GM21528 (cell line): Measurements from ENCODE around the gene BTBD7.

Source experiments
- ATAC-seq: cut with Tn5 transposase; IDR thresholded peaks from one replicate; pipeline ENCODE4 v1.9.1; 2021; ENCODE audit warnings: mild to moderate bottlenecking, moderate library complexity; ENCODE audit not compliant: unreplicated experiment, low FRiP score

BTBD7 gene

GRCh38 chr14:93305725-93306418 lies 27.0 kb downstream of the BTBD7 start:
- ATAC-seq: no peak

GRCh38 chr14:93304771-93305170 lies 28.1 kb downstream of the BTBD7 start:
- ATAC-seq: no peak

- no peak for ATAC-seq
Observed at GRCh38 chr14:93303659-93304058, 29.2 kb downstream of the BTBD7 start.

GRCh38 chr14:93302688-93303581 lies 29.9 kb downstream of the BTBD7 start:
- ATAC-seq: no peak

- no peak for ATAC-seq
Observed at GRCh38 chr14:93301821-93302447, 30.9 kb downstream of the BTBD7 start.

- no peak for ATAC-seq
Observed at GRCh38 chr14:93299866-93300265, 33.0 kb downstream of the BTBD7 start.

- ATAC-seq: no peak
Observed at GRCh38 chr14:93299416-93299815, 33.4 kb downstream of the BTBD7 start.

- ATAC-seq: no peak
Observed at GRCh38 chr14:93295541-93296220, 37.2 kb downstream of the BTBD7 start.

- ATAC-seq: no peak
Observed at GRCh38 chr14:93286212-93286890, 46.5 kb downstream of the BTBD7 start.

- ATAC-seq: no peak
Observed at GRCh38 chr14:93285044-93285443, 47.8 kb downstream of the BTBD7 start.

- ATAC-seq: no peak
Observed at GRCh38 chr14:93281937-93282336, 50.9 kb downstream of the BTBD7 start.

- no peak for ATAC-seq
Observed at GRCh38 chr14:93280743-93281142, 52.1 kb downstream of the BTBD7 start.

GRCh38 chr14:93276031-93276716 lies 56.7 kb downstream of the BTBD7 start:
- no peak for ATAC-seq

- ATAC-seq: no peak
Observed at GRCh38 chr14:93274055-93274806, 58.6 kb downstream of the BTBD7 start.

- no peak for ATAC-seq
Observed at GRCh38 chr14:93271111-93271510, 61.7 kb downstream of the BTBD7 start.

GRCh38 chr14:93269341-93270068 lies 63.3 kb downstream of the BTBD7 start:
- ATAC-seq: no peak

- ATAC-seq: no peak
Observed at GRCh38 chr14:93268406-93268805, 64.4 kb downstream of the BTBD7 start.

GRCh38 chr14:93267149-93267711 lies 65.6 kb downstream of the BTBD7 start:
- no peak for ATAC-seq
